HL-60 (cell line): ENCODE data around the gene SLC24A3.

Source experiments
- DNase-seq, 2 experiments: peaks; one replicate each; pipeline ENCODE4 v3.0.0-alpha.2; 2010 to 2020; ENCODE audit warnings: low read depth in 1 of 2, low spot score in 1 of 2
- H3K27ac ChIP-seq: fragments of 250-450 bp; sonication (Bioruptor Pico); replicated peaks from 2 replicates; pipeline ENCODE4 v1.5.1; 2020; ENCODE audit warnings: mild to moderate bottlenecking, moderate library complexity
- H3K27me3 ChIP-seq: fragments of 250-450 bp; sonication (Bioruptor Pico); 2 replicates; pipeline ENCODE4 v1.5.1; 2021; ENCODE audit warnings: mild to moderate bottlenecking, moderate library complexity; ENCODE audit not compliant: insufficient read depth, poor library complexity, severe bottlenecking
- H3K4me3 ChIP-seq: replicated peaks from 2 replicates; pipeline ENCODE4 v1.5.1; 2011; ENCODE audit warnings: mild to moderate bottlenecking, control low read depth, low read length; ENCODE audit not compliant: insufficient read depth
- CTCF ChIP-seq: IDR thresholded peaks from one replicate; pipeline ENCODE4 v1.5.1; 2011; ENCODE audit warnings: low read length, control low read depth, inconsistent platforms; ENCODE audit not compliant: insufficient read depth
- GABPA ChIP-seq: IDR thresholded peaks from 2 replicates; pipeline ENCODE4 v1.6.1; 2012; ENCODE audit warnings: low read depth
- POLR2AphosphoS5 ChIP-seq: IDR thresholded peaks from 2 replicates; pipeline ENCODE4 v1.6.1; 2012; ENCODE audit warnings: low read depth
- SPI1 ChIP-seq: IDR thresholded peaks from 2 replicates; pipeline ENCODE4 v1.6.1; 2012; ENCODE audit warnings: low read depth, mild to moderate bottlenecking, borderline replicate concordance
- TF ChIP-seq, protein P1 (sequence below): IDR thresholded peaks from 2 replicates; pipeline ENCODE4 v1.6.1; 2012; ENCODE audit warnings: low read depth; ENCODE audit not compliant: insufficient replicate concordance

SLC24A3 gene

DNA sequence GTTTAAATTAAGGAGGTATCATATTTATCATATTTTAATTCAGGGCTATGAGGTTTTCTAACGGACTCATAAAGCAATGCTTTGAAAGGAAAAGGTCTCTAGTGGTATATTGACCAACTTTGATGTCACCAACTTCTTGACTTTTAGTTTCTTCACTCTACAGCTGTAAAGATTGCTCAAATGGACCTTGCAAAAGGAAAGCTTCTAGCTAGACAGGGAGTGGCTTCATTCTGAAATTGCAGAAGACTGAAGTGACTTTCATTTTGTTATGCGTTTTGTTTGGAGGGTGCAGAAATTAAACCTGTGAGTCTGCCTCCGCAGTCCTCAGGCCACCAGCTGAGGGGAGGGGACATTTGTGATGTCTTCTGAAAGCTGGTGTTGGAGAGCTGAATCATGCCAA lies 95.7 kb downstream of the SLC24A3 start:
- TF ChIP-seq SPI1 (no peak), POLR2AphosphoS5 (no peak), CTCF (no peak), GABPA (no peak)
- TF ChIP-seq, protein P1, sequence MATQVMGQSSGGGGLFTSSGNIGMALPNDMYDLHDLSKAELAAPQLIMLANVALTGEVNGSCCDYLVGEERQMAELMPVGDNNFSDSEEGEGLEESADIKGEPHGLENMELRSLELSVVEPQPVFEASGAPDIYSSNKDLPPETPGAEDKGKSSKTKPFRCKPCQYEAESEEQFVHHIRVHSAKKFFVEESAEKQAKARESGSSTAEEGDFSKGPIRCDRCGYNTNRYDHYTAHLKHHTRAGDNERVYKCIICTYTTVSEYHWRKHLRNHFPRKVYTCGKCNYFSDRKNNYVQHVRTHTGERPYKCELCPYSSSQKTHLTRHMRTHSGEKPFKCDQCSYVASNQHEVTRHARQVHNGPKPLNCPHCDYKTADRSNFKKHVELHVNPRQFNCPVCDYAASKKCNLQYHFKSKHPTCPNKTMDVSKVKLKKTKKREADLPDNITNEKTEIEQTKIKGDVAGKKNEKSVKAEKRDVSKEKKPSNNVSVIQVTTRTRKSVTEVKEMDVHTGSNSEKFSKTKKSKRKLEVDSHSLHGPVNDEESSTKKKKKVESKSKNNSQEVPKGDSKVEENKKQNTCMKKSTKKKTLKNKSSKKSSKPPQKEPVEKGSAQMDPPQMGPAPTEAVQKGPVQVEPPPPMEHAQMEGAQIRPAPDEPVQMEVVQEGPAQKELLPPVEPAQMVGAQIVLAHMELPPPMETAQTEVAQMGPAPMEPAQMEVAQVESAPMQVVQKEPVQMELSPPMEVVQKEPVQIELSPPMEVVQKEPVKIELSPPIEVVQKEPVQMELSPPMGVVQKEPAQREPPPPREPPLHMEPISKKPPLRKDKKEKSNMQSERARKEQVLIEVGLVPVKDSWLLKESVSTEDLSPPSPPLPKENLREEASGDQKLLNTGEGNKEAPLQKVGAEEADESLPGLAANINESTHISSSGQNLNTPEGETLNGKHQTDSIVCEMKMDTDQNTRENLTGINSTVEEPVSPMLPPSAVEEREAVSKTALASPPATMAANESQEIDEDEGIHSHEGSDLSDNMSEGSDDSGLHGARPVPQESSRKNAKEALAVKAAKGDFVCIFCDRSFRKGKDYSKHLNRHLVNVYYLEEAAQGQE = no peak
- Histone ChIP-seq H3K27me3 (no peaks in the 10 kb centered on the region), H3K4me3 (no peak overlapping the region), H3K27ac (peak overlapping the region; percentile 44)
- DNase-seq = peak; percentile 17 to 58

DNA sequence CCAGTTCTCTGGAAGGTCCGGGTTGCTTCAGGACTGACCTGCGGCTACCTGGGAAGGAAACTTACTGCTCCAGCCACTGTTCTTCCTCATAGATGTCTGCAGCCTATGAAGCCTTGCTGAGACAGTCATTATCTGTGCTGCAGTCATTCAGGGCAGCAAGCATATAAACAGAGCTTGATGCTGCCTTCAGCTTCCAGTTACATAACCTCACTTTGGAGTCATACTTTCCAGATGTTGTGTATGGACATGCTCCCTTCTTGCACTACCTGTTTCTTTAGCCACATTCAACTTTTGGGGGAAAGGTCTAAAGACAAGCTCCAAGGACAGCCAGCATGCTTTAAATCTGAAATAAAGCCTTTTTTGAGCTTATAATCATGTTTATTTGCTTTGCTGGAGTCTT lies 98.1 kb downstream of the SLC24A3 start:
- TF ChIP-seq GABPA (no peak), POLR2AphosphoS5 (no peak), CTCF (no peak), SPI1 (no peak)
- TF ChIP-seq, protein P1 = no peak
- no peak overlapping the region for H3K27ac ChIP-seq
- DNase-seq = no peak
- no peak overlapping the region for H3K4me3 ChIP-seq
- H3K27me3 ChIP-seq = no peaks in the 10 kb centered on the region

- Histone ChIP-seq H3K27me3 (no peaks in the 10 kb centered on the region), H3K27ac (no peak overlapping the region), H3K4me3 (no peak overlapping the region)
- no peak for TF ChIP-seq CTCF
- TF ChIP-seq, protein P1 = no peak
- no peak for TF ChIP-seq POLR2AphosphoS5
- TF ChIP-seq GABPA = no peak
- TF ChIP-seq SPI1 = no peak
- DNase-seq = no peak
Observed at GRCh38 chr20:19313342-19314069, 101.1 kb downstream of the SLC24A3 start.
